ENCODE measurements around the gene CHAF1A.
A peak's percentile ranks its signal among the peaks of the same experiment; 100 is the strongest.

Gene CHAF1A

DNA sequence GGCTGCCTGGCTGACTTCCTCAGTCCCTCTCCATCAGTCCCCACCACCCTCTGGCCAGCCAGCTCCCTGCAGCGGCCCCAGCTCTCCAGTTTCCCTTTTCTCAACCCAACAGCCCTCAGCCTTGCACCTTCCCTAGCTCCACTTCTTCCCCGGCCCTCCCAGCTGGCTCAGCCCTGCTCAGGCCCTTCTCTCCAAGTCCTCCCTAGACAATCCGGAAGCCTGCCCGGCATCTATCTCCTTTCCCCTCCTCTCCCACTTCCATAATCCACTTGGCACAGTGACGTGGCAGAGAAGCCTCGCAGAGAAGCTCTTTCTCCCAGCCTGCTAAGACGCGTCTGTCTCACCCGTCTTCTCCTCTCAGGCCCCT is 54.0 kb downstream of the CHAF1A start:
- Histone ChIP-seq H2AFZ (ENCODE audit: low read depth, low read length) (no peak overlapping the region), H3K9me3 (ENCODE audit: insufficient read depth, low read length, severe bottlenecking) (no peaks in the 10 kb centered on the region), H3K36me3 (ENCODE audit: insufficient read depth, low read length) (peaks cover 28% of the 10 kb centered on the region), H3K27ac (ENCODE audit: low read length) (peak overlapping the region; percentile 70), H3K9ac (ENCODE audit: low read depth, low read length) (peak overlapping the region; percentile 71), H3K4me3 (ENCODE audit: low read depth in 1 of 2, low read length in 2 of 2) (peak overlapping the region; percentile 90 to 96; a peak in 3 of 4 replicates), H4K20me1 (ENCODE audit: insufficient read depth, low read length) (peaks cover 45% of the 10 kb centered on the region), H3K79me2 (ENCODE audit: insufficient read depth, low read length) (peaks cover 29% of the 10 kb centered on the region), H3K4me1 (ENCODE audit: insufficient read depth, low read length) (peaks cover 26% of the 10 kb centered on the region), H3K4me2 (ENCODE audit: insufficient read depth, low read length) (peak overlapping the region; percentile 79), H3K27me3 (ENCODE audit: insufficient read depth, low read length, poor library complexity) (no peaks in the 10 kb centered on the region)
- no peak for TF ChIP-seq EZH2 (IDR thresholded peaks at IDR 0.05; ENCODE audit: borderline replicate concordance, low read depth, low read length, severe bottlenecking)
- TF ChIP-seq, protein P1, sequence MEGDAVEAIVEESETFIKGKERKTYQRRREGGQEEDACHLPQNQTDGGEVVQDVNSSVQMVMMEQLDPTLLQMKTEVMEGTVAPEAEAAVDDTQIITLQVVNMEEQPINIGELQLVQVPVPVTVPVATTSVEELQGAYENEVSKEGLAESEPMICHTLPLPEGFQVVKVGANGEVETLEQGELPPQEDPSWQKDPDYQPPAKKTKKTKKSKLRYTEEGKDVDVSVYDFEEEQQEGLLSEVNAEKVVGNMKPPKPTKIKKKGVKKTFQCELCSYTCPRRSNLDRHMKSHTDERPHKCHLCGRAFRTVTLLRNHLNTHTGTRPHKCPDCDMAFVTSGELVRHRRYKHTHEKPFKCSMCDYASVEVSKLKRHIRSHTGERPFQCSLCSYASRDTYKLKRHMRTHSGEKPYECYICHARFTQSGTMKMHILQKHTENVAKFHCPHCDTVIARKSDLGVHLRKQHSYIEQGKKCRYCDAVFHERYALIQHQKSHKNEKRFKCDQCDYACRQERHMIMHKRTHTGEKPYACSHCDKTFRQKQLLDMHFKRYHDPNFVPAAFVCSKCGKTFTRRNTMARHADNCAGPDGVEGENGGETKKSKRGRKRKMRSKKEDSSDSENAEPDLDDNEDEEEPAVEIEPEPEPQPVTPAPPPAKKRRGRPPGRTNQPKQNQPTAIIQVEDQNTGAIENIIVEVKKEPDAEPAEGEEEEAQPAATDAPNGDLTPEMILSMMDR (IDR thresholded peaks at IDR 0.05; ENCODE audit: borderline replicate concordance, extremely low read depth, low read length, poor library complexity, severe bottlenecking): no peak
- ATAC-seq (ENCODE audit: insufficient read depth, low read depth): no peak
- DNase-seq: no peak

DNA sequence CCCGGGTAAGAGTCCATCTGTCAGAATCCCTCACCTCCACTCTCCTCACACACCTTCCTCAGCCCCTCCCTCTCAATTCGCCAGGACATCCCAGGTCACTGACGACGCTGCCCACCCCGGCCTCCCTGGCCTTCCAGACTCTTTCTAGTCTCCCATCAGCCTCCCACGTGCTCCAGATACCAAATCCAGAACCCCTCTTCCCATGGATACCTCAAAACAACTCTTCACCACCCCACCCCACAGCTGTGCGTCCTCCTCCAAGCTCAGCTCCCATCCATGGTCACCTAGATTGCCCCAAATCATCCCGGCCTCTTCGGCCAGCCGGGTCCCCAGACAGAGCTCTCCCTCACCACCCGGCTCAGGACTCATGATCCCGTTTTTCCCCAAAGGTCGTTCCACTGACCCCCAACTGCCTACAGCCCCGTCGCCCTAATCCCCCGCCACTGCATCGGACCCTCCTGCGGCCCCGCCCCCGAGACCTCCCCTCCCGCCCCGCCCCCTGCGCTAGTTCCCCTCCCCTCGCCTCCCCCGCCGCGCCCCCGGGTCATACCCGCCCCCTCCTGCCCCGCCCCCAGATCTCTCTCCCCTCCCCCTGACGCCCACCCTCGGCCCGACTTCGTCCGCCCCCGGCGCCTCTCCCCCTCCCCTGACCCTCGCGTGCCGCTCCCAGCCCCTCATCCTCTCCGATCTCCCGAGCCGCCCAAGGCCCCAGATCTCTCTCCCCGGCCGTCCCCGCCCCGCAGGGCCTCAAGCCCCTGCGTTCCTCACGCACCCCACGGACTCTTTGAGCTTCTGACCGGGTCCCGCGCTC is 54.6 kb downstream of the CHAF1A start:
- peak overlapping the region; percentile 90 for H3K27ac ChIP-seq (ENCODE audit: low read length)
- H3K79me2 ChIP-seq (ENCODE audit: insufficient read depth, low read length): peaks cover 29% of the 10 kb centered on the region
- TF ChIP-seq, protein P1 (IDR thresholded peaks at IDR 0.05; ENCODE audit: borderline replicate concordance, extremely low read depth, low read length, poor library complexity, severe bottlenecking): no peak
- no peak for TF ChIP-seq EZH2 (IDR thresholded peaks at IDR 0.05; ENCODE audit: borderline replicate concordance, low read depth, low read length, severe bottlenecking)
- H2AFZ ChIP-seq (ENCODE audit: low read depth, low read length): peak overlapping the region; percentile 81
- peaks cover 44% of the 10 kb centered on the region for H4K20me1 ChIP-seq (ENCODE audit: insufficient read depth, low read length)
- peak overlapping the region; percentile 71 for H3K9ac ChIP-seq (ENCODE audit: low read depth, low read length)
- H3K4me1 ChIP-seq (ENCODE audit: insufficient read depth, low read length): peaks cover 26% of the 10 kb centered on the region
- DNase-seq: peak; percentile 68
- H3K36me3 ChIP-seq (ENCODE audit: insufficient read depth, low read length): peaks cover 24% of the 10 kb centered on the region
- no peaks in the 10 kb centered on the region for H3K27me3 ChIP-seq (ENCODE audit: insufficient read depth, low read length, poor library complexity)
- H3K4me2 ChIP-seq (ENCODE audit: insufficient read depth, low read length): peak overlapping the region; percentile 79
- no peaks in the 10 kb centered on the region for H3K9me3 ChIP-seq (ENCODE audit: insufficient read depth, low read length, severe bottlenecking)
- peak; percentile 45 for ATAC-seq (ENCODE audit: insufficient read depth, low read depth)
- peak overlapping the region; percentile 90 to 96 for H3K4me3 ChIP-seq (ENCODE audit: low read depth in 1 of 2, low read length in 2 of 2)

DNA sequence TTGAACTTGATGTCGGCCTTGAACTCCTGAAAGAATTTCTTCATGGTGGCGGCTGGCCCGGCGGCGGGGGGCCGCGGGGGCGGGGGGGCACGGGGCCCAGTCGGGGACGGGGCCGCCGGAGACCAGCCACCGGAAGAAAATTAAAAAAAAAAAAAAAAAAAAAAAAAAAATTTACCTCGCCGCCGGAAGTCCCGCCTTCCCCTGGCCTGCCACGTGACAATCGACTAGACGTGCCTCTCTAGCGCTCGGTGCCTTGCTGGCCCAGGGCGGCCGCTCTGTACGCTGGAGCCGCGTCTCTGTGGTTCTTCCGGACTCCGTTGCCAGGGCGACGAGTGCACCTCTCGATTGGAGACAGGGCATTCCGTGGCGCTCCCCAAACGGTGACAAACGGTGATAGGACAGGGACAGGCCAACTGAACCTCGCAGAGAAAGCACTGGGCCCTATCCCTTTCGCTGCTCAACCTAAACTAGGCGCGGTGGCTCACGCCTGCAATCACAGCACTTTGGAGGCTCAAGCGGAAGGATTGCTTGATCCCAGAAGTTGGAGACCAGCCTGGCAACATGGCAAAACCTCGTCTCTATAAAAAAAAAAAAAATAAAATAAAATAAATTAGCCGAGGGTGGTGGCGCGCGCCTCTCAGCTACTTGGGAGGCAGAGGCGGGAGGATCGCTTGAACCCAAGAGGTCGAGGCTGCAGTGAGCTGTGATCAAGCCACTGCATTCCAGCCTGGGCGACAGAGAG is 55.4 kb downstream of the CHAF1A start, which contains the start of gene UBXN6:
TSS of gene UBXN6 (minus strand) at position 141 of the 742 bp plus-strand sequence. CDS start at position 44, 97 bp downstream.
- Histone ChIP-seq H3K36me3 (ENCODE audit: insufficient read depth, low read length) (peaks cover 17% of the 10 kb centered on the region), H3K27me3 (ENCODE audit: insufficient read depth, low read length, poor library complexity) (no peaks in the 10 kb centered on the region), H4K20me1 (ENCODE audit: insufficient read depth, low read length) (peaks cover 41% of the 10 kb centered on the region), H3K27ac (ENCODE audit: low read length) (peak within 1 kb of the TSS; percentile 90), H3K4me2 (ENCODE audit: insufficient read depth, low read length) (peak within 1 kb of the TSS; percentile 79), H3K4me1 (ENCODE audit: insufficient read depth, low read length) (peaks cover 26% of the 10 kb centered on the region), H3K9ac (ENCODE audit: low read depth, low read length) (peak within 1 kb of the TSS; percentile 71), H3K79me2 (ENCODE audit: insufficient read depth, low read length) (peaks cover 29% of the 10 kb centered on the region), H3K9me3 (ENCODE audit: insufficient read depth, low read length, severe bottlenecking) (no peaks in the 10 kb centered on the region), H3K4me3 (ENCODE audit: low read depth in 1 of 2, low read length in 2 of 2) (peak within 1 kb of the TSS; percentile 90 to 96), H2AFZ (ENCODE audit: low read depth, low read length) (peak within 1 kb of the TSS; percentile 81)
- DNase-seq (peak; percentile 98), ATAC-seq (ENCODE audit: insufficient read depth, low read depth) (peak; percentile 95)
- TF ChIP-seq EZH2 (IDR thresholded peaks at IDR 0.05; ENCODE audit: borderline replicate concordance, low read depth, low read length, severe bottlenecking): no peak
- TF ChIP-seq, protein P1 (IDR thresholded peaks at IDR 0.05; ENCODE audit: borderline replicate concordance, extremely low read depth, low read length, poor library complexity, severe bottlenecking): no peak
